Tibial artery (tissue), 4 donors: Measurements from ENCODE around the gene SEC61B.
"Not testable (repeated sequence)": the region's sequence is repeated elsewhere in the genome, so short reads cannot be mapped to it uniquely, and the experiment has no call there.

Experiments
- DNase-seq, 2 donors: peaks; one replicate each; pipeline ENCODE4 v3.0.0-alpha.2; 2019
- H3K27ac ChIP-seq, 2 donors: fragments of 200-600 bp; sonication (generic) in 1 of 2; 1 replicate in 1 of 2; 2 replicates in 1 of 2; pipeline ENCODE4 v1.5.1; 2018 to 2019; ENCODE audit warnings: mild to moderate bottlenecking in 1 of 2
- H3K27me3 ChIP-seq, 2 donors: fragments of 200-600 bp; sonication (generic) in 1 of 2; one replicate each; pipeline versions ENCODE4 v1.5.1 to v1.6.0; 2016 to 2019
- H3K36me3 ChIP-seq, 3 donors: fragments of 200-600 bp; sonication (generic) in 2 of 3; one replicate each; pipeline ENCODE4 v1.5.1; 2016 to 2019; ENCODE audit warnings: mild to moderate bottlenecking in 2 of 3
- H3K4me1 ChIP-seq, 4 donors: fragments of 200-600 bp; sonication (generic) in 2 of 4; 1 replicate in 3 of 4; 2 replicates in 1 of 4; pipeline ENCODE4 v1.5.1; 2016 to 2019
- H3K4me3 ChIP-seq, 2 donors: fragments of 200-600 bp; sonication (generic) in 1 of 2; 1 replicate in 1 of 2; 2 replicates in 1 of 2; pipeline ENCODE4 v1.5.1; 2018 to 2019; ENCODE audit warnings: mild to moderate bottlenecking in 2 of 2
- H3K9me3 ChIP-seq, 3 donors: fragments of 200-600 bp; sonication (generic) in 1 of 3; one replicate each; pipeline ENCODE4 v1.5.1; 2016 to 2019
- intact Hi-C: fragments of 100-400 bp; cut with DNase I; formaldehyde crosslinking; loops from one replicate; pipeline ENCODE4 v1.15.0; 2023; ENCODE audit warnings: low total_unique reads
- TF ChIP-seq, protein P1 (sequence below), 2 experiments: fragments of 200-600 bp in 1 of 2; fragments of 450-650 bp in 1 of 2; IDR thresholded peaks; one replicate each; pipeline ENCODE4 v1.5.1; 2017 to 2019; ENCODE audit warnings: antibody characterized with exemption in 2 of 2, mild to moderate bottlenecking in 1 of 2, moderate library complexity in 1 of 2

SEC61B gene

DNA sequence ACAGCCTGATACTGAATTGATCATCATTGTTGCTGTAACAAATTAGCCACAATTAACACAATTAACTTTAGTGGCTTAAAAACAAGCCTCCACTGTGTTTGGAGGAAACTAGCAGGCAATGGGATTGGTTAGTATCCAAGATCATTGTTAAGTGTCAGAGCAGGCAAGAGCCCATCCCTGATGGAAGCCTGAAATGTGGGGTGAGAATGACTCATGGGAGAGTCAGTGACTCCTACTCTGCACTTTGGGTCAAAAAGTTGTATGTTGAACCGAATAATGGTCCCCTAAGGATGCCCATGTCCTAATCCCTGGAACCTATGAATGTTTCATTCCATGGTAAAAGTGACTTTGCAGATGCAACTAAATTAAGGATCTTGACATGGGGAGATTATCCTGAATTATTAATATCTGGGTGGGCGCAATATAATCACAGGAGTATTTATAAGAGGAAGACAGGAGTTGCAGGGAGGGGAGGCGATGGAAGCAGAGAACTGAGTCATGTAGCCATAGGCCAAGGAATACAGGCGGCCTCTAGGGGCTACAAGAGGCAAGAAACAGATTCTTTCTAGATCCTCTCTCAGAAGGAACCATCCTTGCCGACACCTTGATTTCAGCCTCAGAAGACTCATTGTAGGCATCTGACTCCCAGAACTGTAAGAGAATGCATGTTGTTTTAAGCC is 29.2 kb upstream of the SEC61B start:
- intact Hi-C loops: no loop called here

DNA sequence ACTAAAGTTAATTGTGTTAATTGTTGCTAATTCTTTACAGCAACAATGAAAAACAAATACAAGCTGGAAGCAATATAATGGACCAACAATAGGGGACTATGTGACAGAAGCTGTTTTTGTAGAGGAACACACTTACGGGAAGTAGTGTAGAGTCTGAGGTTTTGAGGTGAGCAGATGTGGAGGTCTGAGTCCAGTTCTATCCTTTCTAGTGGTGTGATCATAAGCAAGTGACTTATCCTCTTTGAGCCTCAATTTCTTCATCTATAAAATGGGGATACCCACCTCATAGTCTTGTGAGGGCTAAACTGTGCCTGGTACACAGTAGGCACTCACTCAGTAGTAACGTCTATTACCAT is 28.6 kb upstream of the SEC61B start:
- TF ChIP-seq, protein P1, sequence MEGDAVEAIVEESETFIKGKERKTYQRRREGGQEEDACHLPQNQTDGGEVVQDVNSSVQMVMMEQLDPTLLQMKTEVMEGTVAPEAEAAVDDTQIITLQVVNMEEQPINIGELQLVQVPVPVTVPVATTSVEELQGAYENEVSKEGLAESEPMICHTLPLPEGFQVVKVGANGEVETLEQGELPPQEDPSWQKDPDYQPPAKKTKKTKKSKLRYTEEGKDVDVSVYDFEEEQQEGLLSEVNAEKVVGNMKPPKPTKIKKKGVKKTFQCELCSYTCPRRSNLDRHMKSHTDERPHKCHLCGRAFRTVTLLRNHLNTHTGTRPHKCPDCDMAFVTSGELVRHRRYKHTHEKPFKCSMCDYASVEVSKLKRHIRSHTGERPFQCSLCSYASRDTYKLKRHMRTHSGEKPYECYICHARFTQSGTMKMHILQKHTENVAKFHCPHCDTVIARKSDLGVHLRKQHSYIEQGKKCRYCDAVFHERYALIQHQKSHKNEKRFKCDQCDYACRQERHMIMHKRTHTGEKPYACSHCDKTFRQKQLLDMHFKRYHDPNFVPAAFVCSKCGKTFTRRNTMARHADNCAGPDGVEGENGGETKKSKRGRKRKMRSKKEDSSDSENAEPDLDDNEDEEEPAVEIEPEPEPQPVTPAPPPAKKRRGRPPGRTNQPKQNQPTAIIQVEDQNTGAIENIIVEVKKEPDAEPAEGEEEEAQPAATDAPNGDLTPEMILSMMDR (IDR thresholded peaks at IDR 0.05): no peak
- peaks cover 0 to 11% of the 10 kb centered on the region in 2 donors for H3K27me3 ChIP-seq
- intact Hi-C loops: no loop called here

More for the DNA sequence above, 29.2 kb upstream of the SEC61B start:
- DNase-seq: no peak
- no peak overlapping the region for H3K27ac ChIP-seq
- H3K36me3 ChIP-seq: no peaks in the 10 kb centered on the region
- H3K4me3 ChIP-seq: no peak overlapping the region
- TF ChIP-seq, protein P1 (IDR thresholded peaks at IDR 0.05): no peak
- peaks cover 0 to 11% of the 10 kb centered on the region in 2 donors for H3K27me3 ChIP-seq
- no peaks in the 10 kb centered on the region for H3K4me1 ChIP-seq
- H3K9me3 ChIP-seq: no peaks in the 10 kb centered on the region

DNA sequence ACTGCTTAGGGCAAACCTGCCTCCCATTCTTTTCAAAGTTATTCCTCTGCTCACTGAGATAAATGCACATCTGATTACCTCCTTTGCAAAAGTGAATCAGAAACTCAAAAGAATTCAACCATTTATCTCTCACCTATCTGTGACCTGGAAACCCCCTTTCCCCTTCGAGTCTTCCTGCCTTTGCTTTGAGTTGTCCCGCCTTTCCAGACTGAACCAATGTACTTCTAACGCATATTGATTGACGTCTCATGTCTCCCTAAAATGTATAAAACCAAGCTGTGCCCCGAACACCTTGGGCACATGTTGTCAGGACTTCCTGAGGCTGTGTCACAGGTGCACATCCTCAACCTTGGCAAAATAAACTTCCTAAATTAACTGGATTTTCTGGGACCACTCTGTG is 25.6 kb upstream of the SEC61B start:
- DNase-seq, H3K36me3 ChIP-seq, intact Hi-C loops, H3K27me3 ChIP-seq, H3K4me3 ChIP-seq, H3K9me3 ChIP-seq, H3K4me1 ChIP-seq, H3K27ac ChIP-seq: not testable (repeated sequence)

More for the DNA sequence above, 28.6 kb upstream of the SEC61B start:
- H3K9me3 ChIP-seq: no peaks in the 10 kb centered on the region
- DNase-seq: no peak
- no peak overlapping the region for H3K27ac ChIP-seq
- H3K36me3 ChIP-seq: no peaks in the 10 kb centered on the region
- no peak overlapping the region for H3K4me3 ChIP-seq
- H3K4me1 ChIP-seq: no peaks in the 10 kb centered on the region

DNA sequence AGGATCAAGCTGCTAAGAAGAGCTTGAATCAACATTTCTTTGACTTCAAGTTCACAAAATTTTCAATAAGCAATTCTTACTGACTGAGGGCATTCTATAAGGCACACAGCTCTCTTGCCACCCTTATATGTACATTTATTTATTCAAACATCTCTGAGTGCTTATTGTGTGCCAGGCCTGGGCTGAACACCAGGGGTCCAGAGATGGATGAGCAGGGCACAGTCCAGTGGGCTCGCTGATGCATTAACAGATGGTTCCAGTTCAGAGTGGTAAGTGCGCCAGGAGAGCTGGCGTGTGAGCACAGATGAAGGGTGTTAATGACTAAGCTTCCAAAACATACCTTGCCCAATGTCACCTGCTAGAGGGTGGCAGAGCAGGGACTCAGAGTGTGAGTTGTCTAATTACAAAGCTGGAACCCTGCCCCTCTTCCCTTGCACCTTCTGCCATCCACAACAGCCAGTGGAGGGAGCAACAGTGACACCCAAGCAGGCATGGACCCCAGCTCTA is 24.9 kb upstream of the SEC61B start:
- DNase-seq: no peak
- TF ChIP-seq, protein P1 (IDR thresholded peaks at IDR 0.05): no peak

DNA sequence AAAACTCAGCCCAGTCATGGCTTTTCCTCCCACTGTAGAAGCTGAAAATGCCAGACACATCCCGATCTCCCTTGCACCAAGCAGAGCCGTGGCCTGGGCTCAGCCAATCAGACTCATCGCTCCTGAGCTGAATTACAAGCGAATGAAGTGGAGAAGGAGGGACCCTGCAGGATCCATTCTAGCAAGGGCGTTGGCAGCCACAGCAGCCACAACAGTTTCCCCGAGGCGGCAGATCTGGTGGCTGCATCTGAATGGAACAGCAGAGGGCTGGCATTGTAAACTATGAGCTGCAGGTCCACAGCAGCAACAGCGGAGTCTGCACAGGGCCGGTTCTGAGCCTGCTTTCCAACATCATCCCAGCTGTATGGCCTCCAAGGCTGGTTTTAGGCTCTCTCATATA is 24.1 kb upstream of the SEC61B start:
- intact Hi-C loops: no loop called here
- no peaks in the 10 kb centered on the region for H3K36me3 ChIP-seq
- DNase-seq: no peak
- H3K27ac ChIP-seq: no peak overlapping the region
- TF ChIP-seq, protein P1 (IDR thresholded peaks at IDR 0.05): no peak
- no peak overlapping the region for H3K4me3 ChIP-seq
- no peaks in the 10 kb centered on the region for H3K4me1 ChIP-seq
- no peaks in the 10 kb centered on the region for H3K9me3 ChIP-seq
- no peaks in the 10 kb centered on the region for H3K27me3 ChIP-seq

More for the DNA sequence above, 24.9 kb upstream of the SEC61B start:
- H3K4me3 ChIP-seq: no peak overlapping the region
- no peaks in the 10 kb centered on the region for H3K36me3 ChIP-seq
- no peak overlapping the region for H3K27ac ChIP-seq
- no peaks in the 10 kb centered on the region for H3K27me3 ChIP-seq
- intact Hi-C loops: no loop called here
- H3K9me3 ChIP-seq: no peaks in the 10 kb centered on the region
- H3K4me1 ChIP-seq: no peaks in the 10 kb centered on the region

DNA sequence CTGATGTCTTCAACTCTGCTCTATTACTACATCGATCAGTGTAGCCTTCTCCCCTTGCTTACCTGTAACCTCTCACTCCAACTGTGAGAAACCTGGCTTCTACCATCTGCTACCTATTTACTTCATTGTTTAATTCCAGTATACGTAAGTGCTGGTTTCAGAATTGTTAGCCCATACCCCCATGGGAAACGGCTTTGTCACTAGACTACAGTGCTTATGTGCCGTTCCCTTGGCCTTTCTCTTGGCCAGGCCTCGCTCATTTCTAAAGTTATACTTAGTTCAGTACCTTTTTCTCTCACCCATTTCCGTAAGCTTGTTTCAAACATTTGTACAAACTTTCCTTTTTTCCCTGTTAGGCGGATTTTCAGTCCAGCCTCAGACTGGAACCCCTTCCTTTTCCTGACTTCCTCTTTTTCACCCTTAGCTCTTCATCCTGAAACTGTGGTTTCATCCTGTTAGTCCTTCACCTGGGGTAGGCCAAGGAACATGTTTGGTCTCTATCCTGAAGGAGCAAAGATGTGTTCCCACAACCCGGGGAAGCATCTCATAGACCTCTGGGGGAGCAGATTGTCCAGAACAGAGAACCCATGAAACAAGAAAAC is 22.0 kb upstream of the SEC61B start:
- Histone ChIP-seq H3K9me3 (no peaks in the 10 kb centered on the region), H3K4me3 (no peak overlapping the region), H3K36me3 (no peaks in the 10 kb centered on the region), H3K4me1 (no peaks in the 10 kb centered on the region), H3K27me3 (no peaks in the 10 kb centered on the region), H3K27ac (no peak overlapping the region)
- TF ChIP-seq, protein P1 (IDR thresholded peaks at IDR 0.05): no peak
- intact Hi-C loops: no loop called here
- no peak for DNase-seq
